Breast epithelium (tissue), 3 donors: ENCODE data around the gene IGFBP4.

Source experiments
- CTCF ChIP-seq, 3 donors: fragments of 450-650 bp; IDR thresholded peaks; one replicate each; pipeline ENCODE4 v1.5.1; 2016 to 2017; ENCODE audit warnings: antibody characterized with exemption in 3 of 3, mild to moderate bottlenecking in 3 of 3, moderate library complexity in 3 of 3
- POLR2A ChIP-seq: fragments of 450-650 bp; IDR thresholded peaks from one replicate; pipeline ENCODE4 v1.6.1; 2016; ENCODE audit warnings: antibody characterized with exemption, mild to moderate bottlenecking, moderate library complexity
- POLR2AphosphoS5 ChIP-seq, 3 donors: sonication (generic); formaldehyde crosslinking; IDR thresholded peaks; one replicate each; pipeline ENCODE4 v1.6.1; 2017; ENCODE audit warnings: antibody characterized with exemption in 3 of 3

GRCh38 chr17:40436636-40437035 is 6.6 kb upstream of the IGFBP4 start:
- no peak for TF ChIP-seq POLR2A
- no peak for TF ChIP-seq CTCF (IDR thresholded peaks at IDR 0.05)
- no peak for TF ChIP-seq POLR2AphosphoS5 (IDR thresholded peaks at IDR 0.05)
